Right ventricle myocardium superior (tissue), 1 donor: ENCODE data around the gene DST. TPM values are rescaled to one million over a fixed set of nuclear protein-coding genes. Genes with fewer than 3 reads are reported as not detected.

Source experiments
- ATAC-seq: fragments of 200-7000 bp; cut with Tn5 transposase; one replicate; pipeline ENCODE4 v1.9.1; 2020; ENCODE audit warnings: mild to moderate bottlenecking; ENCODE audit not compliant: poor library complexity
- DNase-seq: peaks from one replicate; pipeline ENCODE4 v3.0.0-alpha.2; 2020
- intact Hi-C: fragments of 100-400 bp; cut with DNase I; formaldehyde crosslinking; loops from one replicate; pipeline ENCODE4 v1.11.2; 2022
- total RNA-seq: library from RNA; stranded (reverse); fragmentation: NEBNext Ultra II Directional; extraction: Animal tissue kit (Norgen Biotek cat#: 25700); gene quantifications from one replicate; pipeline ENCODE4 v1.2.1, GENCODE V29; 2021
- donor health status: DM: no; HTN: yes; CAD: no; lungs with severe emphysema.

Gene DST
- total RNA-seq, 1 donor from 2014 or later, result 234 TPM

- intact Hi-C loops, result no loop called here
- ATAC-seq, result no peak
- no peak for DNase-seq
Measured at GRCh38 chr6:56531839-56532595, 110.7 kb downstream of the DST start.

- intact Hi-C loops, result no loop called here
- no peak for DNase-seq
- no peak for ATAC-seq
Measured at GRCh38 chr6:56529594-56530191, 113.0 kb downstream of the DST start.

GRCh38 chr6:56528412-56528841, 114.3 kb downstream of the DST start:
- no peak for ATAC-seq
- intact Hi-C loops, result no loop called here

GRCh38 chr6:56527934-56528333, 114.8 kb downstream of the DST start:
- intact Hi-C loops, result no loop called here
- DNase-seq, result no peak

More at GRCh38 chr6:56528412-56528841, 114.3 kb downstream of the DST start:
- no peak for DNase-seq

GRCh38 chr6:56526860-56527544, 115.7 kb downstream of the DST start:
- ATAC-seq (no peak), DNase-seq (no peak)
- intact Hi-C loops, result no loop called here

More at GRCh38 chr6:56527934-56528333, 114.8 kb downstream of the DST start:
- ATAC-seq, result no peak

GRCh38 chr6:56525974-56526789, 116.5 kb downstream of the DST start:
- DNase-seq (no peak), ATAC-seq (no peak)
- intact Hi-C loops, result no loop called here

GRCh38 chr6:56524891-56525703, 117.6 kb downstream of the DST start:
- ATAC-seq (peak; percentile 47), DNase-seq (no peak)
- intact Hi-C loops, result no loop called here

- intact Hi-C loops, result no loop called here
- DNase-seq (no peak), ATAC-seq (no peak)
Measured at GRCh38 chr6:56522495-56523270, 120.0 kb downstream of the DST start.

- DNase-seq (no peak), ATAC-seq (no peak)
- intact Hi-C loops, result no loop called here
Measured at GRCh38 chr6:56521976-56522375, 120.7 kb downstream of the DST start.

GRCh38 chr6:56521454-56521853, 121.2 kb downstream of the DST start:
- ATAC-seq (no peak), DNase-seq (no peak)
- intact Hi-C loops, result no loop called here

- ATAC-seq (no peak), DNase-seq (no peak)
- intact Hi-C loops, result no loop called here
Measured at GRCh38 chr6:56520218-56520617, 122.5 kb downstream of the DST start.

GRCh38 chr6:56518995-56519767, 123.5 kb downstream of the DST start:
- ATAC-seq, result no peak
- DNase-seq, result no peak
- intact Hi-C loops, result no loop called here

- intact Hi-C loops, result no loop called here
- DNase-seq (no peak), ATAC-seq (peak; percentile 40)
Measured at GRCh38 chr6:56517155-56517745, 125.4 kb downstream of the DST start.

GRCh38 chr6:56516003-56516402, 126.7 kb downstream of the DST start:
- no peak for ATAC-seq
- intact Hi-C loops, result no loop called here
- DNase-seq, result no peak

- ATAC-seq (no peak), DNase-seq (no peak)
- intact Hi-C loops, result no loop called here
Measured at GRCh38 chr6:56515081-56515905, 127.4 kb downstream of the DST start.

- no peak for DNase-seq
- intact Hi-C loops, result no loop called here
Measured at GRCh38 chr6:56514395-56514794, 128.3 kb downstream of the DST start.

More at GRCh38 chr6:56514395-56514794, 128.3 kb downstream of the DST start:
- peak; percentile 59 for ATAC-seq
